Upper lobe of right lung (tissue), 1 donor: ENCODE results near the gene HDAC9. TPM values are rescaled to one million over a fixed set of nuclear protein-coding genes. Genes with fewer than 3 reads are reported as not detected.

Experiments
- ATAC-seq: fragments of 200-7000 bp; cut with Tn5 transposase; one replicate; pipeline ENCODE4 v1.9.1; 2020; ENCODE audit warnings: mild to moderate bottlenecking, moderate library complexity
- DNase-seq: peaks from one replicate; pipeline ENCODE4 v3.0.0-alpha.2; 2020
- H3K27ac ChIP-seq: fragments of 200-600 bp; one replicate; pipeline ENCODE4 v1.8.0; 2022
- H3K27me3 ChIP-seq: fragments of 200-600 bp; one replicate; pipeline ENCODE4 v1.8.0; 2022; ENCODE audit warnings: mild to moderate bottlenecking
- H3K36me3 ChIP-seq: fragments of 200-600 bp; one replicate; pipeline ENCODE4 v1.8.0; 2022
- H3K4me1 ChIP-seq: fragments of 200-600 bp; one replicate; pipeline ENCODE4 v1.8.0; 2022
- H3K4me3 ChIP-seq: fragments of 200-600 bp; one replicate; pipeline ENCODE4 v1.8.0; 2022; ENCODE audit warnings: mild to moderate bottlenecking
- H3K9me3 ChIP-seq: fragments of 200-600 bp; one replicate; pipeline ENCODE4 v1.8.0; 2022
- CTCF ChIP-seq: fragments of 200-600 bp; IDR thresholded peaks from one replicate; pipeline ENCODE4 v1.8.0; 2022; ENCODE audit warnings: antibody characterized with exemption
- intact Hi-C: fragments of 100-400 bp; cut with DNase I; formaldehyde crosslinking; loops from one replicate; pipeline ENCODE4 v1.11.0; 2022
- total RNA-seq: library from RNA; stranded (reverse); fragmentation: NEBNext Ultra II Directional; extraction: Animal tissue kit (Norgen Biotek cat#: 25700); gene quantifications from one replicate; pipeline ENCODE4 v1.2.1, GENCODE V29; 2021
- donor health status: DM: no; HTN: yes; CAD: no; lungs with severe emphysema.

Gene HDAC9
- total RNA-seq, 1 donor from 2014 or later: 52.4 TPM

GRCh38 chr7:18997477-18998150, 502.1 kb downstream of the HDAC9 start:
- DNase-seq: no peak
- no peak for ATAC-seq

DNA sequence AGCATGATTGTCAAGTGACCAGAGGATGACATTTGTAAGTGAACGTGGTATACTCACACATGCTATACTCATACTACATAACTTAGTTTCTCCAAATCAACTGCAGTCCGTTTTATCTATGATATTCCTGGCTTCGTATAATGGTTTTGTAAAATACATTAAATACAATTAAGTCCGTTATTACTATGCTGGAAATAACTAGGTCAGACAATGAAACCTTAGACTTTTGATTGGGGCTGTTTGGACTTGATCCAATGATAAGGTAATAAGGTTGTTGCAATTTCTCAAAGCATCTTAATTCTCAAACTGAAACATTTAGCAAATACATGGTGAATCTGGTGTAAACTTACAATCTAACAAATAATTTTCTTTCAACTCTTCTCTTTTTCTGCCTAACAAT, 504.9 kb downstream of the HDAC9 start:
- Histone ChIP-seq H3K4me1 (no peaks in the 10 kb centered on the region), H3K27me3 (no peaks in the 10 kb centered on the region), H3K9me3 (no peaks in the 10 kb centered on the region), H3K36me3 (no peaks in the 10 kb centered on the region), H3K27ac (no peak overlapping the region), H3K4me3 (no peak overlapping the region)
- TF ChIP-seq CTCF: no peak
- DNase-seq: no peak
- ATAC-seq: no peak
- intact Hi-C loops: no loop called here

More at GRCh38 chr7:18997477-18998150, 502.1 kb downstream of the HDAC9 start:
- no peaks in the 10 kb centered on the region for H3K9me3 ChIP-seq
- H3K4me3 ChIP-seq: no peak overlapping the region
- H3K36me3 ChIP-seq: no peaks in the 10 kb centered on the region
- no peak overlapping the region for H3K27ac ChIP-seq
- TF ChIP-seq CTCF: no peak
- no peaks in the 10 kb centered on the region for H3K27me3 ChIP-seq
- intact Hi-C loops: no loop called here
- no peaks in the 10 kb centered on the region for H3K4me1 ChIP-seq

DNA sequence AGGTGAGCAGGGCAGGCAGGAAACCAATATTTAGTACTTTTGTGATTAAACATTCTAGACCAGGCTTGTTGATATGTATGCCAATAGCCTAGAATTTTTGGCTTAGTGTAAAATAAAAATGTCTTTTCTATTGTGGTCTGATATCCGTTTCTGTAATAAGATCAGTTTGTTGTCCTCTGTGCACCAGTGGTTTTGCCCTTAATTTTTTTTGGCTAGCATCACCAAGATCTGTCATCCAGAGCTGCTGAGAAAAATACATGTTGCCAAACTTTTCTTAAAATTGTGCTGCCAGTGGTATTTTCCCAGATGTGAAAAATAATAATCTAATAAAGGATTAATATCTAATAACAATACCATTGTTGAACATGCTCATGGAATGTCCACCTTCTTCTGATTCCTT, 506.3 kb downstream of the HDAC9 start:
- no peak overlapping the region for H3K4me3 ChIP-seq
- DNase-seq: no peak
- no peaks in the 10 kb centered on the region for H3K36me3 ChIP-seq
- no peaks in the 10 kb centered on the region for H3K9me3 ChIP-seq
- H3K27ac ChIP-seq: no peak overlapping the region
- H3K27me3 ChIP-seq: no peaks in the 10 kb centered on the region
- intact Hi-C loops: no loop called here
- ATAC-seq: no peak
- no peak for TF ChIP-seq CTCF
- no peaks in the 10 kb centered on the region for H3K4me1 ChIP-seq

DNA sequence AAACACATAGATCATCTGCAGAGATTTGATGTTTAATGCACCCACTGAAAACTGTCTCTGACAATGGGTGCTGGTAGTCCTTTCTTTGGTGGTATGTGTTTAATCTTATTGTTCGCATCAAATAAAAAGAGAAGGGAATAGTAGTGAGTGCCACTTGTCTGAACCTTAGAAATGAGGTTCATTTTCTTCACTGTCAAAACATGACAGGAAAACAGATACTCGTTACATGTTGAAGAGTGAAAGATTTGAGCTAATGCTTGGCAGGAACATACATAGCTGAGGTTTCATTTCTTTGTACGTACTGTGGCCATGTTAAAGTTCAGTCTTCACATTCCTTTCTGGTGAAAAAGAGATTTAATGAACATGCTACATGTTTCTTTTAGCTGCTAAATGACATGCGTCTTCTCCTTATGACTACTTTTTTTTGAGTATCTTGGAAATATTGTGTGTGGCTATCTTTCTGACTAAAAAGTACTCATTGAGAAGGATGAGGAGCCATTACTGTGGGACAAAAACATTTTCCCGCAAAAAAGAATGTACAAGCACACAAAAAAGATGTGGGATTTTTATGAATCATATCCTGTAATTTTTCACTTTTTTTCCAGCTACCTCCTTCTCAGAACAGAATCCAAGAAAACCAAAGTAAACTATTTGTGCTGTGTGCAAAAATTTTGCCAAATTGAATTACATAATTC, 513.8 kb downstream of the HDAC9 start:
- no peak for ATAC-seq
- Histone ChIP-seq H3K4me3 (no peak overlapping the region), H3K4me1 (no peaks in the 10 kb centered on the region), H3K36me3 (no peaks in the 10 kb centered on the region), H3K9me3 (no peaks in the 10 kb centered on the region), H3K27me3 (no peaks in the 10 kb centered on the region), H3K27ac (no peak overlapping the region)
- TF ChIP-seq CTCF: no peak
- intact Hi-C loops: no loop called here
- DNase-seq: no peak

DNA sequence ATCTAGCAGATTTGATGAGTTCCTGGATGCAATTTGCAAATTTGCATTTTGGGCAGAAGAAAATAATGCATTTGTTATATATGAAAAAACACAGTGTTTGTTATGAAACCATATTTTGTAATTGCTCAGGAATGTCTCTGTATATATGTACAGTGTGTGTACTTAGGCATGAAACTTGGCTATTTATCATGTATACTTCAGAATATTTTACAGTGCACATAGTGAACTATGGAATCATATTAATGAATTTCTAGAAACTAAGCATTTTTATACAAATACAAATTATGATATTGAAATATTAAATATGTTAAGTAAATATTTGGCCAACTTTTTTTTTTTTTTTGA, 514.4 kb downstream of the HDAC9 start:
- no peaks in the 10 kb centered on the region for H3K27me3 ChIP-seq
- no peak overlapping the region for H3K4me3 ChIP-seq
- H3K36me3 ChIP-seq: no peaks in the 10 kb centered on the region
- no peak for TF ChIP-seq CTCF
- no peak for DNase-seq
- no peaks in the 10 kb centered on the region for H3K4me1 ChIP-seq
- intact Hi-C loops: no loop called here
- ATAC-seq: no peak
- no peaks in the 10 kb centered on the region for H3K9me3 ChIP-seq
- H3K27ac ChIP-seq: no peak overlapping the region
